Measurements from ENCODE around the gene SCRN2. TPM values are rescaled to one million over a fixed set of nuclear protein-coding genes. Genes with fewer than 3 reads are reported as not detected.

The SCRN2 gene
- total and polyA plus RNA-seq, 2 of the 13 experiments (the other 11 are each of a cell fraction or from before 2014, with no cell fraction given) = 21.7 to 29.5 TPM

GRCh38 chr17:47844227-47844626 is 3.2 kb upstream of the SCRN2 start (continued):
- TF ChIP-seq ETS1 (CRISPR knock-in tag; IDR thresholded peaks at IDR 0.05) = no peak
- no peak for TF ChIP-seq RNF219 (CRISPR knock-in tag; IDR thresholded peaks at IDR 0.05)
- TF ChIP-seq NCOA2 (CRISPR knock-in tag; IDR thresholded peaks at IDR 0.05) = peak; percentile 35; the same call in 1 of the 2 replicates
- TF ChIP-seq, protein P1, sequence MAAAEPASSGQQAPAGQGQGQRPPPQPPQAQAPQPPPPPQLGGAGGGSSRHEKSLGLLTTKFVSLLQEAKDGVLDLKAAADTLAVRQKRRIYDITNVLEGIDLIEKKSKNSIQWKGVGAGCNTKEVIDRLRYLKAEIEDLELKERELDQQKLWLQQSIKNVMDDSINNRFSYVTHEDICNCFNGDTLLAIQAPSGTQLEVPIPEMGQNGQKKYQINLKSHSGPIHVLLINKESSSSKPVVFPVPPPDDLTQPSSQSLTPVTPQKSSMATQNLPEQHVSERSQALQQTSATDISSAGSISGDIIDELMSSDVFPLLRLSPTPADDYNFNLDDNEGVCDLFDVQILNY (CRISPR knock-in tag; conservative IDR thresholded peaks at IDR 0.05) = no peak
- TF ChIP-seq GATAD2A (CRISPR knock-in tag; IDR thresholded peaks at IDR 0.05) = peak; percentile 79
- no peak for TF ChIP-seq ARID5B (CRISPR knock-in tag; IDR thresholded peaks at IDR 0.05)
- no peak for TF ChIP-seq MAZ (IDR thresholded peaks at IDR 0.05; ENCODE audit: borderline replicate concordance, low read depth, low read length)
- 0 out of 2 replicates have a peak, but pooled peaks have one; percentile 17 for TF ChIP-seq MAZ (CRISPR knock-in tag; IDR thresholded peaks at IDR 0.05; ENCODE audit: low read depth)
- TF ChIP-seq SAP130 (CRISPR knock-in tag; IDR thresholded peaks at IDR 0.05; ENCODE audit: low read depth) = peak; percentile 28; the same call in 1 of the 2 replicates
- peak; percentile 24; the same call in 1 of the 2 replicates for TF ChIP-seq TFAP4 (IDR thresholded peaks at IDR 0.05; ENCODE audit: borderline replicate concordance, low read depth)
- no peak for TF ChIP-seq ZNF460 (CRISPR knock-in tag; IDR thresholded peaks at IDR 0.05; ENCODE audit: borderline replicate concordance)
- TF ChIP-seq, protein P2, sequence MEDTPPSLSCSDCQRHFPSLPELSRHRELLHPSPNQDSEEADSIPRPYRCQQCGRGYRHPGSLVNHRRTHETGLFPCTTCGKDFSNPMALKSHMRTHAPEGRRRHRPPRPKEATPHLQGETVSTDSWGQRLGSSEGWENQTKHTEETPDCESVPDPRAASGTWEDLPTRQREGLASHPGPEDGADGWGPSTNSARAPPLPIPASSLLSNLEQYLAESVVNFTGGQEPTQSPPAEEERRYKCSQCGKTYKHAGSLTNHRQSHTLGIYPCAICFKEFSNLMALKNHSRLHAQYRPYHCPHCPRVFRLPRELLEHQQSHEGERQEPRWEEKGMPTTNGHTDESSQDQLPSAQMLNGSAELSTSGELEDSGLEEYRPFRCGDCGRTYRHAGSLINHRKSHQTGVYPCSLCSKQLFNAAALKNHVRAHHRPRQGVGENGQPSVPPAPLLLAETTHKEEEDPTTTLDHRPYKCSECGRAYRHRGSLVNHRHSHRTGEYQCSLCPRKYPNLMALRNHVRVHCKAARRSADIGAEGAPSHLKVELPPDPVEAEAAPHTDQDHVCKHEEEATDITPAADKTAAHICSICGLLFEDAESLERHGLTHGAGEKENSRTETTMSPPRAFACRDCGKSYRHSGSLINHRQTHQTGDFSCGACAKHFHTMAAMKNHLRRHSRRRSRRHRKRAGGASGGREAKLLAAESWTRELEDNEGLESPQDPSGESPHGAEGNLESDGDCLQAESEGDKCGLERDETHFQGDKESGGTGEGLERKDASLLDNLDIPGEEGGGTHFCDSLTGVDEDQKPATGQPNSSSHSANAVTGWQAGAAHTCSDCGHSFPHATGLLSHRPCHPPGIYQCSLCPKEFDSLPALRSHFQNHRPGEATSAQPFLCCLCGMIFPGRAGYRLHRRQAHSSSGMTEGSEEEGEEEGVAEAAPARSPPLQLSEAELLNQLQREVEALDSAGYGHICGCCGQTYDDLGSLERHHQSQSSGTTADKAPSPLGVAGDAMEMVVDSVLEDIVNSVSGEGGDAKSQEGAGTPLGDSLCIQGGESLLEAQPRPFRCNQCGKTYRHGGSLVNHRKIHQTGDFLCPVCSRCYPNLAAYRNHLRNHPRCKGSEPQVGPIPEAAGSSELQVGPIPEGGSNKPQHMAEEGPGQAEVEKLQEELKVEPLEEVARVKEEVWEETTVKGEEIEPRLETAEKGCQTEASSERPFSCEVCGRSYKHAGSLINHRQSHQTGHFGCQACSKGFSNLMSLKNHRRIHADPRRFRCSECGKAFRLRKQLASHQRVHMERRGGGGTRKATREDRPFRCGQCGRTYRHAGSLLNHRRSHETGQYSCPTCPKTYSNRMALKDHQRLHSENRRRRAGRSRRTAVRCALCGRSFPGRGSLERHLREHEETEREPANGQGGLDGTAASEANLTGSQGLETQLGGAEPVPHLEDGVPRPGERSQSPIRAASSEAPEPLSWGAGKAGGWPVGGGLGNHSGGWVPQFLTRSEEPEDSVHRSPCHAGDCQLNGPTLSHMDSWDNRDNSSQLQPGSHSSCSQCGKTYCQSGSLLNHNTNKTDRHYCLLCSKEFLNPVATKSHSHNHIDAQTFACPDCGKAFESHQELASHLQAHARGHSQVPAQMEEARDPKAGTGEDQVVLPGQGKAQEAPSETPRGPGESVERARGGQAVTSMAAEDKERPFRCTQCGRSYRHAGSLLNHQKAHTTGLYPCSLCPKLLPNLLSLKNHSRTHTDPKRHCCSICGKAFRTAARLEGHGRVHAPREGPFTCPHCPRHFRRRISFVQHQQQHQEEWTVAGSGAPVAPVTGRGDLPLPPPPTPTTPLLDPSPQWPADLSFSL (CRISPR knock-in tag; IDR thresholded peaks at IDR 0.05) = peak; percentile 85

Measured in HepG2 (cell line).